HFF-Myc (cell line): ENCODE measurements around the gene CKB.

ENCODE experiments used
- DNase-seq: peaks from one replicate; pipeline ENCODE4 v3.0.0-alpha.2; 2011; ENCODE audit warnings: low read depth; ENCODE audit errors: extremely low read depth
- H3K4me3 ChIP-seq: replicated peaks from 2 replicates; pipeline ENCODE4 v1.5.1; 2011; ENCODE audit warnings: low read depth, mild to moderate bottlenecking, control low read depth, low read length
- TF ChIP-seq, protein P1 (sequence below): IDR thresholded peaks from 2 replicates; pipeline ENCODE4 v1.5.1; 2012; ENCODE audit warnings: mild to moderate bottlenecking, low read depth, low read length, control low read depth; ENCODE audit errors: missing control alignments

CKB gene

DNA sequence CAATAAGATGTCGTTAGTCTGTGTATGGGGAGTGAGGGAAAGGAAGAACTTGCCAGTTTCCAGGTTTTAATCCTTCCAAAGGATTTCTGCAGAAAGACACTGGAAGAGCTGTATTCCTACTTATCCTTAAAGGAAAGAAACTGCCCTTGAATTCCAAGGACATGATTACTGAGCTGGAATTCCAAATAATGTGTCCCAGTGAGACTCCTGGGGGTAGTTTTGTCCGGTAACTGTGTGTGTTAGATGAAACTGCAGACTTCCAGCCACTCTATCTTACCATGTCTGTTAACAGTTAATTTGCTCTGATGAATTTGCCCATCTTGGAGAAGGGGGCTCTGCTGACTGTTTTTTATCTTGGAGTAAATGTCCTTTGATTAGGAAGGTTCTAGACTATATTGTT lies 33.0 kb downstream of the CKB start:
- DNase-seq, result no peak
- TF ChIP-seq, protein P1, sequence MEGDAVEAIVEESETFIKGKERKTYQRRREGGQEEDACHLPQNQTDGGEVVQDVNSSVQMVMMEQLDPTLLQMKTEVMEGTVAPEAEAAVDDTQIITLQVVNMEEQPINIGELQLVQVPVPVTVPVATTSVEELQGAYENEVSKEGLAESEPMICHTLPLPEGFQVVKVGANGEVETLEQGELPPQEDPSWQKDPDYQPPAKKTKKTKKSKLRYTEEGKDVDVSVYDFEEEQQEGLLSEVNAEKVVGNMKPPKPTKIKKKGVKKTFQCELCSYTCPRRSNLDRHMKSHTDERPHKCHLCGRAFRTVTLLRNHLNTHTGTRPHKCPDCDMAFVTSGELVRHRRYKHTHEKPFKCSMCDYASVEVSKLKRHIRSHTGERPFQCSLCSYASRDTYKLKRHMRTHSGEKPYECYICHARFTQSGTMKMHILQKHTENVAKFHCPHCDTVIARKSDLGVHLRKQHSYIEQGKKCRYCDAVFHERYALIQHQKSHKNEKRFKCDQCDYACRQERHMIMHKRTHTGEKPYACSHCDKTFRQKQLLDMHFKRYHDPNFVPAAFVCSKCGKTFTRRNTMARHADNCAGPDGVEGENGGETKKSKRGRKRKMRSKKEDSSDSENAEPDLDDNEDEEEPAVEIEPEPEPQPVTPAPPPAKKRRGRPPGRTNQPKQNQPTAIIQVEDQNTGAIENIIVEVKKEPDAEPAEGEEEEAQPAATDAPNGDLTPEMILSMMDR, result no peak
- H3K4me3 ChIP-seq, result no peak overlapping the region

DNA sequence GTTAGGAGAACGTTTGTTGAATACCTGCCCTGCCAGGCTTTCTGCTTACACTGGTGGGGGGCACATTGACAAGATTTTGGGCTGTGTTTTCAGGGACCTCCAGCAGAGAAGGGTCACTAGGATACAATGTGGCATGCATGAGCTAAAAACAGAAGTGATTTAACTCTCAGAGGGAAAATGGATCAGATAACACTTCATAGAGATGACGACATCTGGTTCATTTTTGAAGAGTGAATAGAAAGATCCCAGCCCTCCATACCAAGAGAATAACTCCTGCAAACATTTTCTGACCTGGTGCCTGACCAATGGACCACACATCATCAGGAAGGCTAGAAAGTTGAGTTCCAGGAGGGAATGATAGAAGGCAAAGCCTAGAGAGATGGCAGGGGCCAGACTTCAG lies 33.7 kb downstream of the CKB start:
- DNase-seq, result no peak
- TF ChIP-seq, protein P1, result no peak

DNA sequence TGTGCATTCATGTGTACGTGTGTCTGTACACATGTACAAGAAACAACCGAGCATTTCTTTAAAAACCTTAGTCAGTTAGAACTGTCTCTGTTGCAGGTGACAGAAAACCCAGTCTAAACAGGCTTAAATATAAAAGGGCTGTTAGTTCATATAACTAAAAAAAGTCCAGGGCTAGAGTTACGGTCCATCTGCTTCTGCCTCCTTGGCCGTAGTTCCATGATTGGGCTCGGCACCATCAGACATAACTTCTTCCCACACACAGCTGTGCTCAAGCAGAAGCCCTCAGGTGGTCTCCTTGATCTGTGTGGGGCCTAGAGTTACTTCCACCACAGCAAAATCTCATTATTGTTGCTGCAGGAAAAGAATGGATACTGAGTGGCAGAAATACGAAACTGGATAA lies 34.6 kb downstream of the CKB start:
- H3K4me3 ChIP-seq, result no peak overlapping the region
- TF ChIP-seq, protein P1, result no peak
- no peak for DNase-seq

More for the DNA sequence above, 33.7 kb downstream of the CKB start:
- H3K4me3 ChIP-seq, result no peak overlapping the region

DNA sequence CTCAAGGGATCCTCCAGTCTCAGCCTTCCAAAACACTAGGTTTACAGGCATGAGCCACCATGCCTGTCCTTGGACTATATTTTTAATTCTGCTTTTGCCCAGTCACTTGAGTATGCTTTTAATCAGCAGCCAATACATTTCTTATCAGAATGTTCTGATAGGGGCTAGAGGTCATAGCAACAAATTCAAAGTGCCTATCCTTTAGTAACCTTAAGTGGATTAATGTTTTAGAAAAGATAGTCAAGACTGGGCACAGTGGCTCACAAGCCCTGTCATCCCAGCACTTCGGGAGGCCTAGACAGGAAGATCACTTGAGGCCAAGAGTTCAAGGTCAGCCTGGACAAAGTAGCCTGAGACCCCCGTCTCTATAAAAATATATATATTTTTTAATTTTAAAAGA lies 37.1 kb downstream of the CKB start:
- DNase-seq, result no peak

DNA sequence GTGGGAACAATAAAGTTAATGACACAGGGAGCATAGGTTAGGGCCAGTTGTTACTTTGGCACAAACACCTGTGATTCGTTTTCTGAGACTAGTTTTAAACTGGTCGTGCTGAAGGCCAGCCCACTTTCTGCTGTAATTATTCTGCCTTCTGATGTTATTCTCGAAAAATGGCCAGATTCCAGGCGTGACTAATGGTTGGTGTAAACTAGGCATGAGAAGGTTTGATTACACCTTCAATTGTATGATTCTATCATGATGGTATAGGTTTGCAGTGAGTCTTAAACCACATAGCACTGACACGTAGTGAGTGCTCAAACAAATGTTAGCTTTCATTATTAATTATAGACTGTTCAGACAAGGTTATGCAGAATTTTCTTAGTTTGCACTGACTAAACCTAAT lies 39.0 kb downstream of the CKB start:
- TF ChIP-seq, protein P1, result no peak
- peak; percentile 56 for DNase-seq
- H3K4me3 ChIP-seq, result no peak overlapping the region

More for the DNA sequence above, 37.1 kb downstream of the CKB start:
- no peak overlapping the region for H3K4me3 ChIP-seq
- TF ChIP-seq, protein P1, result no peak

DNA sequence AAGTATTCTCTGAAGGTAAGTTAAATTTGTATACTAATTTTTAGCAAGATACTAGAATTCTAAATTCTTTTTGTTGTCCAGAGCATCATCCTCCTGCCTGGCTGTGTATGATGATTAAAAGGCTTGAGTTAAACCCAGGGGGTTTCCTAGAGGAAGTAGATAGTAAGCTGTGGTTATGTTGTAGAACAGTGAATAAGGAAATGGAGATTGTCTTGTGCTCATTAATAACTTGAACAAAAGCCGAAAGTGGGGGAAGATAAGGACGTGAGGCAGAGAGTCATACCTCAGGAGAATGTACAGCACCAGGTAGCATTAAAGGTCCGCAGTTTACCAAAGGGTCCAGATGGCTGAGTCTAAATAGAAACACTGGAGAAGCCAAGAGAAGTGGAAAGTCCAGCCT lies 42.0 kb downstream of the CKB start:
- TF ChIP-seq, protein P1, result no peak
- no peak for DNase-seq
- H3K4me3 ChIP-seq, result no peak overlapping the region

DNA sequence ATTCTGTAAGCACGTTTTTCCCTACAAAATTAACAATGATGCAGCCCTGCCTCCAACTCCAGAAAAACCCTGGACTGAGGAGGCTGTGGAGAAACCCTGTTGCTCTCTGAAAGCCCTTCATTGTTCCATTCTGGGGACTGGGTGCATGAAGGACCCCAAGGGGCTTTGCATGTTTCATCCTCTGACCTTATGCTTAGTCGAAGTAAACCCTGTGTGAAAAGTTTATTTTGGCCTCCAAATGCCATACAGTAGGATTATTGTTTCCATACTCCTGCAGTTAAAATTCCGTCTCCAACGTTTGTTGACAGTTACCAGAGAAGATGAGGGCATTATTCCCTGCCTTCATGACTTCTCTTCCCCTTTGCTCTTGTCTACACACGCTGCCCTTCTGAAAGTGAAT lies 46.0 kb downstream of the CKB start:
- TF ChIP-seq, protein P1, result no peak
- DNase-seq, result no peak
- H3K4me3 ChIP-seq, result no peak overlapping the region
